DOHH2 (cell line): ENCODE results near the gene PPFIA2.

Source experiments
- H3F3A ChIP-seq: fragments of 200-600 bp; sonication (generic), shearing (Covaris generic); 2 replicates; pipeline ENCODE4 v1.6.0; 2016; ENCODE audit warnings: antibody characterized with exemption, mild to moderate bottlenecking; ENCODE audit not compliant: control insufficient read depth, insufficient read depth
- H3K27ac ChIP-seq: fragments of 200-600 bp; sonication (generic); 2 replicates; pipeline ENCODE4 v1.5.1; 2014; ENCODE audit warnings: low read depth, mild to moderate bottlenecking, low read length, moderate library complexity
- H3K27me3 ChIP-seq: fragments of 200-600 bp; sonication (generic); 2 replicates; pipeline ENCODE4 v1.6.1; 2014; ENCODE audit warnings: mild to moderate bottlenecking, low read length, mixed read lengths; ENCODE audit not compliant: control insufficient read depth
- H3K36me3 ChIP-seq: fragments of 200-600 bp; sonication (generic); 2 replicates; pipeline ENCODE4 v1.6.1; 2014; ENCODE audit warnings: mild to moderate bottlenecking, low read length, moderate library complexity, mixed read lengths; ENCODE audit not compliant: control insufficient read depth
- H3K4me1 ChIP-seq: fragments of 200-600 bp; sonication (generic); 2 replicates; pipeline ENCODE4 v1.6.1; 2014; ENCODE audit warnings: mild to moderate bottlenecking, low read length, mixed read lengths; ENCODE audit not compliant: control insufficient read depth
- H3K4me2 ChIP-seq: fragments of 200-600 bp; sonication (generic); 2 replicates; pipeline ENCODE4 v1.6.0; 2014; ENCODE audit warnings: mild to moderate bottlenecking, low read length, moderate library complexity
- H3K4me3 ChIP-seq: fragments of 200-600 bp; sonication (generic); 2 replicates; pipeline ENCODE4 v1.5.1; 2014; ENCODE audit warnings: mild to moderate bottlenecking, low read length, mixed read lengths
- H3K79me2 ChIP-seq: fragments of 200-600 bp; sonication (generic); 2 replicates; pipeline ENCODE4 v1.6.1; 2014; ENCODE audit warnings: mild to moderate bottlenecking, low read length, mixed read lengths; ENCODE audit not compliant: control insufficient read depth
- H3K9me2 ChIP-seq: fragments of 200-600 bp; sonication (generic); replicated peaks from 2 replicates; pipeline ENCODE4 v1.6.1; 2014; ENCODE audit warnings: mild to moderate bottlenecking, low read length, mixed read lengths; ENCODE audit not compliant: control insufficient read depth
- H3K9me3 ChIP-seq: fragments of 200-600 bp; sonication (generic); 2 replicates; pipeline ENCODE4 v1.6.1; 2014; ENCODE audit warnings: antibody characterized with exemption, low read length, mixed read lengths; ENCODE audit not compliant: control insufficient read depth, insufficient read depth
- H4K20me1 ChIP-seq: fragments of 200-600 bp; sonication (generic); 2 replicates; pipeline ENCODE4 v1.6.0; 2014; ENCODE audit warnings: low read depth, mild to moderate bottlenecking, antibody characterized with exemption, low read length, moderate library complexity; ENCODE audit not compliant: control insufficient read depth, insufficient read depth
- CTCF ChIP-seq: fragments of 200-600 bp; sonication (generic); IDR thresholded peaks from one replicate; pipeline ENCODE4 v1.5.1; 2014; ENCODE audit warnings: antibody characterized with exemption, mild to moderate bottlenecking, low read depth, low read length; ENCODE audit not compliant: poor library complexity, severe bottlenecking
- EZH2phosphoT487 ChIP-seq: fragments of 200-600 bp; sonication (generic); IDR thresholded peaks from 2 replicates; pipeline ENCODE4 v1.6.1; 2017; ENCODE audit warnings: borderline replicate concordance, mild to moderate bottlenecking, antibody characterized with exemption, low read length, moderate library complexity, mixed read lengths

The PPFIA2 gene

GRCh38 chr12:81347404-81347803 is 411.7 kb downstream of the PPFIA2 start:
- H3K27me3 ChIP-seq = no peaks in the 10 kb centered on the region
- no peaks in the 10 kb centered on the region for H3K9me3 ChIP-seq
- TF ChIP-seq EZH2phosphoT487 = no peak
- no peak for TF ChIP-seq CTCF
- no peaks in the 10 kb centered on the region for H3F3A ChIP-seq
- H3K4me3 ChIP-seq = no peak overlapping the region
- no peaks in the 10 kb centered on the region for H3K4me1 ChIP-seq
- H3K9me2 ChIP-seq = no peaks in the 10 kb centered on the region
- H3K27ac ChIP-seq = no peak overlapping the region
- no peaks in the 10 kb centered on the region for H3K79me2 ChIP-seq
- no peaks in the 10 kb centered on the region for H4K20me1 ChIP-seq
- H3K36me3 ChIP-seq = no peaks in the 10 kb centered on the region
- no peak overlapping the region for H3K4me2 ChIP-seq

DNA sequence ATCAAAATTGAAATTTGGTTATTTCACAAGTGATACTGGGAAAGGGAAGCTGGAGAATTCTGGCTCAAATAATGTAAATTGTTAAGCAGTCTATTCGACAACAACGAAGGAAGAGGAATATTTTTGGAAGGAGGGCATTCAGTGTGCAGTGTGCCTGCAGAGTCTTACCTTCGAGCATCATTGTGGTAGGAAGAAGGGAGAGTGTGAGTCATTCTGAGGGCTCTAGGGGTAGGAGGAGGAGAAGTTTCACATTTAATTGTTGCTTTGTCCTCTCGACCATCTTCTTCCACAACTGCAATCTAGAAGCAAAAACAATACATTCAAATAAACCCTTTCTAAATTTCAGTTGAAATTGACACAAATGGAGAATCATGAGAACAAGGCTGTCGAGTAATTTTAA is 418.2 kb downstream of the PPFIA2 start:
- Histone ChIP-seq H4K20me1 (no peaks in the 10 kb centered on the region), H3K27me3 (no peaks in the 10 kb centered on the region), H3K36me3 (no peaks in the 10 kb centered on the region), H3K9me2 (no peaks in the 10 kb centered on the region), H3K79me2 (no peaks in the 10 kb centered on the region), H3K4me3 (no peak overlapping the region), H3K27ac (no peak overlapping the region), H3F3A (no peaks in the 10 kb centered on the region), H3K4me1 (no peaks in the 10 kb centered on the region), H3K9me3 (no peaks in the 10 kb centered on the region), H3K4me2 (no peak overlapping the region)
- no peak for TF ChIP-seq EZH2phosphoT487
- TF ChIP-seq CTCF = no peak

DNA sequence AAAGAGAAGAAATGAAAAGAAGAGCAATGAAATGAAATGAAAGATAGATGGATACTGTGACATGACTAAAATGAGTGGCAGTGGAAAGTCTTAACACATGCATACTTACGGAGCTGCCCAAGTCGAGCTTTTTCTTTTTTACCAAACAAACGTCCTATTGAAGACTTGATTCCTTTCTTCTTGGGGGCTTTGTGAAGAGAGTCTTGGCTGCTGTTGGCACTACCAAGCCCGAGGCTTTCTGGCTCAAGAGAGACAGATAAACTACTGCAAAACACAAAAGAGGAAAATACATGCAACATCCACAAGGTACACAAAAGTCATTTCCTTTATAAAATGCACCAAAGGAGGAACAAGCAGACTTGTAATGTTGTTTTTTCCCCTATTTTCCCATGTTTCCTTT is 420.1 kb downstream of the PPFIA2 start:
- H3K36me3 ChIP-seq = no peaks in the 10 kb centered on the region
- no peak overlapping the region for H3K27ac ChIP-seq

More for the DNA sequence above, 420.1 kb downstream of the PPFIA2 start:
- Histone ChIP-seq H3K4me3 (no peak overlapping the region), H3K27me3 (no peaks in the 10 kb centered on the region), H3K9me2 (no peaks in the 10 kb centered on the region; the same call in 1 of the 2 replicates), H3K4me2 (no peak overlapping the region), H4K20me1 (no peaks in the 10 kb centered on the region), H3K4me1 (no peaks in the 10 kb centered on the region), H3K9me3 (no peaks in the 10 kb centered on the region), H3K79me2 (no peaks in the 10 kb centered on the region), H3F3A (no peaks in the 10 kb centered on the region)
- TF ChIP-seq CTCF (no peak), EZH2phosphoT487 (no peak)
